ENCODE data around the gene CELA2A.

GRCh38 chr1:15500184-15501178 is 43.9 kb downstream of the CELA2A start:
- TF ChIP-seq CTCF (IDR thresholded peaks at IDR 0.05) (no peak), POLR2AphosphoS5 (IDR thresholded peaks at IDR 0.05) (no peak)

Measured in breast epithelium (tissue), 3 donors.